Kidney glomerular epithelial cell (primary cell): ENCODE data around the gene PWWP3B.
A peak's percentile ranks its signal among the peaks of the same experiment; 100 is the strongest.
"Not testable (repeated sequence)": the region's sequence is repeated elsewhere in the genome, so short reads cannot be mapped to it uniquely, and the experiment has no call there.

Experiments
- DNase-seq: peaks from one replicate; lab custom pipeline; 2025; lab: John Stamatoyannopoulos, UW

PWWP3B gene

GRCh38 chrX:106168107-106168506, at the start of gene PWWP3B:
TSS of gene PWWP3B (plus strand) at chrX:106168305. CDS start at chrX:106205433, 37,128 bp downstream.
- DNase-seq: peak; percentile 13

DNA sequence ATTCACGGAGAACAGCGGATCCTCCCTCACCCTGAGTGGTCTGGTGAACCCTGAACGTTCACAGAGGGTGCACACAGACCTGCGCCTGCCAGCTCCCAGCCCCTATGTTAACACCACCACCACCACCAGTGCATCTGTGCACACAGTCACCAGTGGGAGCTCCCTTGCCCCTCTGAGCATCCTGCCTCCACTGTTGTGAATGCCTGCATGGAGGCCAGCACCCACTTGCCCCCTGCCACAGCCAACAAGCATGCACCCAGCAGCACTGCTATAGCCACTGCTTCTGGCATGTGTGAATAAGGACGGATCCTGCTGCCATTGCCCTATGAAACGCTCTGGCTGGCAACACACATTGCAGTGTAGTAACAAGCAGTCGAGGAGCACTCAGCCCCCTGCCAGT, 29.1 kb upstream of the PWWP3B start:
- DNase-seq: no peak

- DNase-seq: no peak
These were observed 23.1 kb upstream of the PWWP3B start for GRCh38 chrX:106144755-106145639.

DNA sequence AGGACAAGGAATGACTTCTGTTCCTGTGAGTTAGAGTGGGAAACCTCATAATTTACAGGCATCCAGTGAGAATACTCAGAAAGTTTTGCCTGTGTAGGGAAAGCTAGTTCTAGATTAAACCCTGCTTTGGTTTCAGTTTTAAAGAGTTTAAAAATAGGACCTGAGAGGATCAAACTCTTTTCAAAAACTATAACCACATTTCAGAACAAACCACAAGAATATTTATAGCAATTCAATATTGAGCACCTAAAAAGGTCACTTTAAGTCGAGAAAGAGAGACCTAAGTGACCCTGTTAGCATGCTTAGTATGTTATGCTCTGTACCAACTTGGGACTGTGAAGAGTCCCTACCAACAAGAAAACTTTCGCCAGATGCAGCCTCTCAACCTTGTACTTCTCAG, 17.4 kb upstream of the PWWP3B start:
- no peak for DNase-seq

- peak; percentile 3 for DNase-seq
These were observed 8.2 kb upstream of the PWWP3B start for GRCh38 chrX:106159861-106160282.

DNA sequence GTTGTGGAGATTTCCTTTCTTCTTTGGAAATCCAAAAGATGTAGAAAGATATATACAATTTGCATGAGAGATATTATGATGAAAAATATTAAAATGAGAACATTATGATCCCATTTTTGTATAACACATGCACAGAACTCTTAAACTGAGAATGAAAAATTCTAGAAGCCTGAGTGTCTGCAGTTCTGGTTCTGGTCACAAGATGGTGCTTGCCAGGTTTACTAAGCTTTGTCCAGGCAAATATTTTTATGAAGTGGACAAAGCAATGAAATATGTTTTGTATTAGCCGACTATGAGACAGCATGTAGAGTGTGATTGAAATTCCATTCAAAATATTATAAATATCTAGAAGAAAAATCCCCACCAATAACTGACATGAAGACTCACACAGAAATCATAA, 2.2 kb downstream of the PWWP3B start:
- DNase-seq: peak; percentile 6

DNA sequence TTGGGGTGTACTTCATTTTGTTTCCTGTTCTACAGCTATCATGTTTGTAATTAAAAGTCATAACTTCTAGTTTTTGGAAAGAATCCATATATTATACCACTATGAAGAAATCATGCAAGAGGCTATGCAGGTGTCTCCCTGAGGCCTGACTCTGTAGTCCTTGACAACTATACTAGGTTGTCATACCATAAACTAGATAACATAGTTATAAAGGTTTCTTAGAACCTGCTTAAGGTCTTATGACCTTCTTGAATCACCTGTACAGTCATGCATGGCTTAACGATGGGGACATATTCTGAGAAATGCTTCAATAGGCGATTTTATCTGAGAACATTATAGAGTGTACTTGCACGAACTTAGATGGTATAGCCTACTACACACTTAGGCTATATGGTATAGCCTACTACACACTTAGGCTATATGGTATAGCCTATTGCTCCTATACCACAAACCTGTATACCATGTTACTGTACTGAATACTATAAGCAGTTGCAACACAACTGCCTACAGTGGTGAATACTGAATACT, 3.3 kb downstream of the PWWP3B start:
- no peak for DNase-seq

- DNase-seq: no peak
These were observed 9.2 kb downstream of the PWWP3B start for GRCh38 chrX:106177106-106177981.

DNA sequence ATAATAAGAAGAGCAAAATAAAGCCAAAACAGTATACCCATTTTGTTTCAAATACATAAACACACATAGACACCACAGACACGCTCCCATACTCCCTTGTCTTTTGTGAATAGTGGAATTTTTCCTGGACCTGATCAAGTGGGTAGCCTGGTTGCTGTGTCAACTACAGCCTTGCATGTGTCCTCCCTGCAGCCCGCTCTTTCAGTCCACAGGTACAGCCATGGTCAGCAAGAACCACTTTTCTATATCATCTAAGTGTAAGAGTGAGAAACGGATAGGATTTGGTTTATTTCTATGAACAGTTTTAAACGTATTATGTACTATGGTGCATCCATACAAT, 9.8 kb downstream of the PWWP3B start:
- DNase-seq: no peak

- DNase-seq: no peak
These were observed 10.7 kb downstream of the PWWP3B start for GRCh38 chrX:106178826-106179225.

DNA sequence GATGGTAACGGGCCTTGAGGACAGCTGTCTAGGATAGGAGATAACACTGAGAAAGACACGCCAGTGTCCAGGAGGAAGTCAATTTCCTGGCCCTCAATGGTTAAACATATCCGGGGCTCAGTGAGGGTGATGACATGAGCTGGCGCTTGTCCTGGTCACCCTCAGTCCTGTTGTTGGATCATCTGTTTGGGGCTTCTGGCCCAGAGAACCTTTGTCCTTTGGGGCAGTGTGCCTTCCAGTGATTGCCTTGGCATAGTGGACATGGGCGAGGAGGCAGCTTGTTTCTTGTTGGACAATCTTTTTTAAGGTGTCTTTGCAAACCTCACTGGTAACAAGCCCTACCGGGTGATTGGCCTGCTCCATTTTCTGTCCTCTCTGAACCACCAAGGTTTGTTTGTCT, 15.6 kb downstream of the PWWP3B start:
- not testable (repeated sequence) for DNase-seq

DNA sequence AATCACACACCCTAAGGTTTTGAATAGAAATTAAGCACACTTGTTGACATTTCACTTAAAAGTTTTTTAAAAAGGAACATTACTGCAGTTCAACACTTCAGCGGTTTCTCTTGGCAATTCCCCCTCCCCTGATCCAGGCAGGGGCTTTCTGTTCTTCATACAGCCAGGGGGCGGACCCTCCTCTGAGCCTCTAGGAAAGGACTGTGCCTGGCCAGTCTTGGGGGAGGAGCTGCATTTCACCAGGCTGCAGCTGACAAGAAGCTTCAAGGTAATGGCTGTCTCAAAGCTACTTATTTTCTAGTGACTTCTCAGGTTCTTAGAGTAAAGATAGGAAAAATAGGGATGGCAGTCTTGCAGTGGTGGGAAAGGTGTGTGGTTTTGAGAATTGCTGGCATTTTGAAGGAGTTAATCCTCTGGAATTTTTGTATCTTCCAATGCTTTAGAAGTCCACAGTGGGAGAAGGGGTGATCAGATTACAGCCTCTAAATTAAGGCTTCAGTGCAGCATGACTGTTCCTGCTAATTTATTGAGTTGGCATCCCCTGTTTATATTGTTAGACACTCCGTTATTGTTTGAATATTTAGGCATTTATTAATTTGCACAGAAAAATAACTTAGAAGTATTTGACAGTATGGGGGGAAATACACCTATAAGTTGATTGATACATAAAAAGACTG, 33.5 kb downstream of the PWWP3B start:
- no peak for DNase-seq

DNA sequence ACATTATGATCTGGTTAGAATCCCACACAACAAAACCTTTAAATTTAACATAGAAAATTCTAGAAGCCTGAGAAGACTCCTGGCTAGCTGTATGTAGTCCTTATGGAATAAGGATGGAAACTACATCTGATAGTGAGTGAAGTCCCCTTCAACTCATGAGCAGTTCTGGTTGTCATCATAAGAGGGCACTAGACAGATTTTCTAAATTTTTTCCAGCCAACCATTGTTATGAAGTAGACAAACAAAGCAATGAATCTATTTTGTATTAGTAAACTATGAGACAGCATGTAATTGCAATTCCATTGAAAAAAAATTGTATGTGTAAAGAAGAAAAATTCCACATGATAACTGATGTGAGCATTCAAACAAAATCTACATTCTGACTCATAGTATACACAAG, 35.2 kb downstream of the PWWP3B start:
- DNase-seq: no peak

DNA sequence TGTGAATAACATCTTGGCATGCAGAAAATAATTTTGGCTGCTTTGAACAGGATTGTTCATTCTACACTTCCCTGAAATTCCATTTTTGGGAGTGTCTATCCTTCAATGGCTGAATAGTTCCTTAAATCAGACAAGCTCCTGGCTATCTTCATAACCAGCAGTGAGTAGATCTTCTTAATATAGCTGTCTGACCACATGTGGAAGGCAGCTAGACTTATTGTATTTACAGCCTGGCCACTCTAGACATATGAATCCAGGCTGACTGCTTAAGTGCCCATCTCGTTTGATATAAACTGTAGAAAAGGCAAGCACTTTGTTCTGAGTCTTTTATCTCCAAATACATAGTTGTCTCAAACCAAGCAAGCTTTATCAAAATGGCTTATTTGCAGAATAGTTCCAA, 40.0 kb downstream of the PWWP3B start:
- no peak for DNase-seq
